HepG2 (cell line): Measurements from ENCODE around the gene CLN6. TPM values are rescaled to one million over a fixed set of nuclear protein-coding genes. Genes with fewer than 3 reads are reported as not detected.

Experiments
- ARID2 ChIP-seq: sonication (generic); formaldehyde crosslinking; IDR thresholded peaks from 2 replicates; pipeline ENCODE4 v1.8.1; 2022; ENCODE audit warnings: mild to moderate bottlenecking, missing genetic modification reagents, borderline replicate concordance
- CEBPG ChIP-seq: IDR thresholded peaks from 2 replicates; pipeline ENCODE4 v1.6.1; 2016
- CREB3 ChIP-seq: sonication (generic); formaldehyde crosslinking; IDR thresholded peaks from 2 replicates; pipeline ENCODE4 v1.5.0; 2020; ENCODE audit warnings: missing genetic modification reagents
- FOXO4 ChIP-seq: sonication (generic); formaldehyde crosslinking; conservative IDR thresholded peaks from 2 replicates; pipeline ENCODE4 v1.8.1; 2023; ENCODE audit warnings: missing genetic modification reagents
- GTF3A ChIP-seq: sonication (generic); formaldehyde crosslinking; conservative IDR thresholded peaks from 2 replicates; pipeline ENCODE4 v1.4.0; 2020; ENCODE audit warnings: mild to moderate bottlenecking, missing genetic modification reagents
- JUN ChIP-seq: sonication (generic); formaldehyde crosslinking; IDR thresholded peaks from 2 replicates; pipeline ENCODE4 v1.4.0; 2020; ENCODE audit warnings: mild to moderate bottlenecking, missing genetic modification reagents
- KDM1A ChIP-seq: IDR thresholded peaks from 2 replicates; pipeline ENCODE4 v1.6.1; 2016; ENCODE audit warnings: missing compliant biosample characterization
- KDM4B ChIP-seq: sonication (generic); formaldehyde crosslinking; IDR thresholded peaks from 2 replicates; pipeline ENCODE4 v1.4.0; 2020; ENCODE audit warnings: missing genetic modification reagents
- MAFK ChIP-seq, 2 experiments: IDR thresholded peaks in 1 of 2; conservative IDR thresholded peaks in 1 of 2; 2 replicates each; pipeline ENCODE4 v1.6.1; 2011; ENCODE audit warnings: improper control_type of control experiment in 2 of 2, low read length in 2 of 2
- MTA3 ChIP-seq: sonication (generic); formaldehyde crosslinking; IDR thresholded peaks from 2 replicates; pipeline ENCODE4 v1.4.0; 2020; ENCODE audit warnings: missing genetic modification reagents
- POLR2AphosphoS2 ChIP-seq: IDR thresholded peaks from 2 replicates; pipeline ENCODE4 v1.6.1; 2011; ENCODE audit warnings: low read depth, low read length, improper control_type of control experiment
- RFXANK ChIP-seq: IDR thresholded peaks from 2 replicates; pipeline ENCODE4 v1.6.1; 2016
- SRF ChIP-seq: IDR thresholded peaks from 2 replicates; pipeline ENCODE4 v1.6.1; 2011; ENCODE audit warnings: mild to moderate bottlenecking, low read depth, low read length, moderate library complexity
- TOPORS ChIP-seq: sonication (generic); formaldehyde crosslinking; IDR thresholded peaks from 2 replicates; pipeline ENCODE4 v1.8.0; 2023; ENCODE audit warnings: mild to moderate bottlenecking, missing genetic modification reagents
- ZBTB46 ChIP-seq: sonication (generic); formaldehyde crosslinking; IDR thresholded peaks from 2 replicates; pipeline ENCODE4 v1.4.0; 2020; ENCODE audit warnings: mild to moderate bottlenecking, missing genetic modification reagents, borderline replicate concordance
- ZFP62 ChIP-seq: sonication (generic); formaldehyde crosslinking; IDR thresholded peaks from 2 replicates; pipeline ENCODE4 v1.4.0; 2020; ENCODE audit warnings: missing genetic modification reagents
- ZNF207 ChIP-seq: fragments of 450-650 bp; IDR thresholded peaks from 2 replicates; pipeline ENCODE4 v1.6.1; 2016; ENCODE audit warnings: antibody characterized with exemption, borderline replicate concordance
- ZNF333 ChIP-seq: sonication (generic); formaldehyde crosslinking; IDR thresholded peaks from 2 replicates; pipeline ENCODE4 v1.4.0; 2020; ENCODE audit warnings: mild to moderate bottlenecking, missing genetic modification reagents, borderline replicate concordance
- ZNF510 ChIP-seq: sonication (generic); formaldehyde crosslinking; IDR thresholded peaks from 2 replicates; pipeline ENCODE4 v1.4.0; 2020; ENCODE audit warnings: low read depth, mild to moderate bottlenecking, missing genetic modification reagents
- ZNF570 ChIP-seq: sonication (generic); formaldehyde crosslinking; IDR thresholded peaks from 2 replicates; pipeline ENCODE4 v1.4.0; 2020; ENCODE audit warnings: mild to moderate bottlenecking, missing genetic modification reagents, borderline replicate concordance
- ZNF737 ChIP-seq: sonication (generic); formaldehyde crosslinking; IDR thresholded peaks from 2 replicates; pipeline ENCODE4 v1.5.0; 2020; ENCODE audit warnings: missing genetic modification reagents, mild to moderate bottlenecking, borderline replicate concordance
- ZNF816 ChIP-seq: sonication (generic); formaldehyde crosslinking; IDR thresholded peaks from 2 replicates; pipeline ENCODE4 v1.8.0; 2022; ENCODE audit warnings: missing genetic modification reagents, mild to moderate bottlenecking, borderline replicate concordance
- polyA plus RNA-seq, 8 experiments: library from polyadenylated mRNA; depleted of rRNA in 3 of 8; stranded (reverse) in 7 of 8; unstranded in 1 of 8; fragments of >200 nt; fragmentation: Illumina TruSeq in 4 of 8; extraction: Trizol in 4 of 8; gene quantifications; 2 replicates each; pipeline versions ENCODE4 v1.2.1 to v1.2.3, GENCODE V29; 2011 to 2016; ENCODE audit warnings: low read depth in 4 of 8, missing spikeins in 1 of 8, mixed read lengths in 1 of 8; ENCODE audit not compliant: insufficient read depth in 1 of 8
- total RNA-seq, 5 experiments: library from RNA; depleted of rRNA; stranded (reverse); fragments of >200 nt; fragmentation: Illumina TruSeq; extraction: Trizol; gene quantifications; 2 replicates each; pipeline ENCODE4 v1.2.3, GENCODE V29; 2016; ENCODE audit warnings: low read depth in 1 of 5
- TF ChIP-seq, protein P1 (sequence below): fragments of 450-650 bp; IDR thresholded peaks from 2 replicates; pipeline ENCODE4 v1.6.1; 2017
- TF ChIP-seq, protein P2 (sequence below): sonication (generic); formaldehyde crosslinking; IDR thresholded peaks from 2 replicates; pipeline ENCODE4 v1.8.1; 2023; ENCODE audit warnings: mild to moderate bottlenecking, moderate library complexity, missing genetic modification reagents
- TF ChIP-seq, protein P3 (sequence below): IDR thresholded peaks from 2 replicates; pipeline ENCODE4 v1.6.1; 2016; ENCODE audit warnings: low read depth, borderline replicate concordance

Gene CLN6
- total and polyA plus RNA-seq, 2 of the 13 experiments (the other 11 are each of a cell fraction or from before 2014, with no cell fraction given), result 24.9 to 27.1 TPM

- TF ChIP-seq CREB3 (CRISPR knock-in tag) (no peak), MAFK (conservative IDR thresholded peaks at IDR 0.05 in 1 of 2, IDR thresholded peaks at IDR 0.05 in 1 of 2; ENCODE audit: low read length in 2 of 2) (no peak), ZNF737 (CRISPR knock-in tag) (no peak), ARID2 (no peak), ZNF207 (no peak), KDM4B (CRISPR knock-in tag) (no peak), CEBPG (CRISPR knock-in tag) (peak; percentile 85), ZBTB46 (no peak), ZNF510 (CRISPR knock-in tag) (no peak), ZNF816 (CRISPR knock-in tag) (no peak), ZNF333 (CRISPR knock-in tag) (no peak), SRF (no peak), FOXO4 (CRISPR knock-in tag) (no peak), ZFP62 (CRISPR knock-in tag) (no peak), JUN (CRISPR knock-in tag) (no peak), MTA3 (CRISPR knock-in tag) (no peak), RFXANK (CRISPR knock-in tag) (no peak), KDM1A (CRISPR knock-in tag) (no peak), POLR2AphosphoS2 (no peak), GTF3A (CRISPR knock-in tag) (no peak), TOPORS (no peak), ZNF570 (no peak)
- TF ChIP-seq, protein P1, sequence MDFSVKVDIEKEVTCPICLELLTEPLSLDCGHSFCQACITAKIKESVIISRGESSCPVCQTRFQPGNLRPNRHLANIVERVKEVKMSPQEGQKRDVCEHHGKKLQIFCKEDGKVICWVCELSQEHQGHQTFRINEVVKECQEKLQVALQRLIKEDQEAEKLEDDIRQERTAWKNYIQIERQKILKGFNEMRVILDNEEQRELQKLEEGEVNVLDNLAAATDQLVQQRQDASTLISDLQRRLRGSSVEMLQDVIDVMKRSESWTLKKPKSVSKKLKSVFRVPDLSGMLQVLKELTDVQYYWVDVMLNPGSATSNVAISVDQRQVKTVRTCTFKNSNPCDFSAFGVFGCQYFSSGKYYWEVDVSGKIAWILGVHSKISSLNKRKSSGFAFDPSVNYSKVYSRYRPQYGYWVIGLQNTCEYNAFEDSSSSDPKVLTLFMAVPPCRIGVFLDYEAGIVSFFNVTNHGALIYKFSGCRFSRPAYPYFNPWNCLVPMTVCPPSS, result no peak
- TF ChIP-seq, protein P2, sequence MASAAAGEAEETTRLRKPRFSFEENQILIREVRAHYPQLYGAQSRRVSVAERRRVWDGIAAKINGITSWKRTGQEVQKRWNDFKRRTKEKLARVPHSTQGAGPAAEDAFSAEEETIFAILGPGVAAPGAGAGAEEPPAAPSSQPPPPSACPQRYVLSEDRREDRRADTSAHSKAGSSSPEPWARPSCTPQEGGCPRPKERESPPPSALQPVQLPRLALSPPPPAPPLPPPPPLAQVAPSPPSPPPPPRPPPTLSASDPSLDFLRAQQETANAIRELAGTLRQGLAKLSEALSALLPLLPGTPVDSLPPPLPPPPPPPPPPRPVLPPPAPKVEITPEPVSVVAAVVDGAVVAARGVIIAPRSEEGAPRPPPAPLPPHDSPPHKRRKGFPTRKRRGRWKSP (CRISPR knock-in tag), result peak; percentile 80
- TF ChIP-seq, protein P3, sequence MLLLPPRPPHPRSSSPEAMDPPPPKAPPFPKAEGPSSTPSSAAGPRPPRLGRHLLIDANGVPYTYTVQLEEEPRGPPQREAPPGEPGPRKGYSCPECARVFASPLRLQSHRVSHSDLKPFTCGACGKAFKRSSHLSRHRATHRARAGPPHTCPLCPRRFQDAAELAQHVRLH, result no peak
These were observed 27.3 kb upstream of the CLN6 start (continued) for GRCh38 chr15:68256675-68257450.
